ENCODE data around the gene MYH9. TPM values are rescaled to one million over a fixed set of nuclear protein-coding genes. Genes with fewer than 3 reads are reported as not detected.
A peak's percentile ranks its signal among the peaks of the same experiment; 100 is the strongest.

MYH9 gene
- total RNA-seq, 2 experiments from 2014 or later: 112 to 223 TPM

- peak overlapping the region; percentile 60 for H3K4me3 ChIP-seq (ENCODE audit: low read depth, low read length, poor library complexity, severe bottlenecking)
- H3K79me2 ChIP-seq (ENCODE audit: insufficient read depth, low read depth, low read length): peaks cover 50% of the 10 kb centered on the region; the same call in 1 of the 2 replicates
- H3K9me3 ChIP-seq (ENCODE audit: low read length): no peaks in the 10 kb centered on the region
- H3K4me2 ChIP-seq (ENCODE audit: low read length): peak overlapping the region; percentile 87
- TF ChIP-seq CTCF (conservative IDR thresholded peaks at IDR 0.05; ENCODE audit: low read length): no peak
- no peak for TF ChIP-seq EZH2phosphoT487 (IDR thresholded peaks at IDR 0.05; ENCODE audit: borderline replicate concordance, low read depth, low read length)
- no peaks in the 10 kb centered on the region for H4K20me1 ChIP-seq (ENCODE audit: insufficient read depth, low read length)
- peak; percentile 36 for DNase-seq (ENCODE audit: low spot score)
- H2AFZ ChIP-seq (ENCODE audit: low read length): no peak overlapping the region
- intact Hi-C loops (cut with micrococcal nuclease; ENCODE audit: unreplicated experiment): loop anchor here (1.0 kb wide), 1 partner anchor 53 kb away; no protein-coding TSS in a partner anchor
- H3K36me3 ChIP-seq (ENCODE audit: insufficient read depth, low read length): peaks cover 85% of the 10 kb centered on the region
- BruUV-seq (replicated peaks): no TSS peak
- CTCF ChIA-PET (ENCODE audit: unreplicated experiment): interaction anchor here (1.2 kb wide), 1 partner anchor 31 kb away, joined by 4 read pairs; no protein-coding TSS in a partner anchor
- H3K9me2 ChIP-seq (ENCODE audit: insufficient read depth, low read length): no peaks in the 10 kb centered on the region
- POLR2A ChIA-PET: interaction anchor here (0.6 to 1.3 kb wide), 2 partner anchors 39 to 119 kb away, joined by 3 to 5 read pairs; no protein-coding TSS in a partner anchor
- peak overlapping the region; percentile 89 for H3K27ac ChIP-seq (ENCODE audit: low read depth, low read length, poor library complexity, severe bottlenecking)
- H3K4me1 ChIP-seq (ENCODE audit: insufficient read depth, low read length, poor library complexity, severe bottlenecking): peaks cover 70% of the 10 kb centered on the region
Observed at GRCh38 chr22:36332623-36333332, 55.0 kb downstream of the MYH9 start.

GRCh38 chr22:36331912-36332622 is 55.7 kb downstream of the MYH9 start:
- intact Hi-C loops (cut with micrococcal nuclease; ENCODE audit: unreplicated experiment): loop anchor here (1.0 kb wide), 2 partner anchors 53 to 123 kb away; no protein-coding TSS in a partner anchor
- no peaks in the 10 kb centered on the region for H4K20me1 ChIP-seq (ENCODE audit: insufficient read depth, low read length)
- H3K4me2 ChIP-seq (ENCODE audit: low read length): peak overlapping the region; percentile 87
- no peaks in the 10 kb centered on the region for H3K9me3 ChIP-seq (ENCODE audit: low read length)
- DNase-seq (ENCODE audit: low spot score): peak; percentile 71
- H3K27ac ChIP-seq (ENCODE audit: low read depth, low read length, poor library complexity, severe bottlenecking): peak overlapping the region; percentile 89
- no TSS peak for BruUV-seq (replicated peaks)
- H3K36me3 ChIP-seq (ENCODE audit: insufficient read depth, low read length): peaks cover 85% of the 10 kb centered on the region
- H3K79me2 ChIP-seq (ENCODE audit: insufficient read depth, low read depth, low read length): peaks cover 50% of the 10 kb centered on the region; the same call in 1 of the 2 replicates
- no peaks in the 10 kb centered on the region for H3K9me2 ChIP-seq (ENCODE audit: insufficient read depth, low read length)
- peak overlapping the region; percentile 60 for H3K4me3 ChIP-seq (ENCODE audit: low read depth, low read length, poor library complexity, severe bottlenecking)
- ChIA-PET POLR2A (interaction anchor here (0.6 to 1.3 kb wide), 4 partner anchors 40 to 120 kb away, joined by 3 to 5 read pairs (median 4); no protein-coding TSS in a partner anchor), CTCF (ENCODE audit: unreplicated experiment) (interaction anchor here (1.1 to 1.3 kb wide), 3 partner anchors 31 to 56 kb away, joined by 3 read pairs; partner anchors contain the start of gene MYH9)
- peaks cover 66% of the 10 kb centered on the region for H3K4me1 ChIP-seq (ENCODE audit: insufficient read depth, low read length, poor library complexity, severe bottlenecking)
- no peak overlapping the region; the same call in 1 of the 2 replicates for H2AFZ ChIP-seq (ENCODE audit: low read length)
- TF ChIP-seq EZH2phosphoT487 (IDR thresholded peaks at IDR 0.05; ENCODE audit: borderline replicate concordance, low read depth, low read length) (no peak), CTCF (conservative IDR thresholded peaks at IDR 0.05; ENCODE audit: low read length) (no peak)
